A549 (cell line): ENCODE measurements around the gene UGT3A1. TPM values are rescaled to one million over a fixed set of nuclear protein-coding genes. Genes with fewer than 3 reads are reported as not detected.

ENCODE experiments used
- ATAC-seq, 2 experiments: fragments of 200-7000 bp in 1 of 2; fragments of >200 bp in 1 of 2; cut with Nextera tagmentation in 1 of 2; cut with Tn5 transposase in 1 of 2; 3 replicates each; pipeline versions ENCODE4 v1.8.0 to v1.9.1; 2018 to 2020; ENCODE audit warnings: mild to moderate bottlenecking in 1 of 2, moderate library complexity in 1 of 2
- CTCF ChIA-PET: fragments of 300-600 bp; sonication (Branson Sonifier 250); formaldehyde crosslinking; extraction: SDS; loops from one replicate; lab custom pipeline; 2021; ENCODE audit warnings: antibody characterized with exemption, inconsistent platforms; lab: Yijun Ruan, JAX
- POLR2A ChIA-PET: fragments of 350-600 bp; formaldehyde crosslinking; extraction: SDS; loops from one replicate; lab custom pipeline; 2021; ENCODE audit warnings: antibody characterized with exemption, inconsistent platforms; lab: Yijun Ruan, JAX
- DNase-seq, 2 experiments: peaks; one replicate each; pipeline versions ENCODE4 v3.0.0 to v3.0.0-alpha.2; 2011 to 2016; ENCODE audit warnings: low read depth in 1 of 2, low spot score in 1 of 2
- FAIRE-seq: peaks from 2 replicates; lab custom pipeline; 2011; peaks lifted over from hg19 to GRCh38; lab: Jason Lieb, UNC
- H3K27ac ChIP-seq, 2 experiments: fragments of >200 bp; sonication (Bioruptor Twin); formaldehyde crosslinking; 3 replicates each; pipeline ENCODE4 v1.5.1; 2016 to 2017
- H3K4me1 ChIP-seq: fragments of >200 bp; sonication (Bioruptor Twin); formaldehyde crosslinking; 3 replicates; pipeline ENCODE4 v1.6.1; 2016
- H3K4me2 ChIP-seq: fragments of >200 bp; sonication (Bioruptor Twin); formaldehyde crosslinking; 3 replicates; pipeline ENCODE4 v1.6.1; 2016
- H3K4me3 ChIP-seq: fragments of >200 bp; sonication (Bioruptor Twin); formaldehyde crosslinking; 3 replicates; pipeline ENCODE4 v1.5.1; 2016
- H3K9me3 ChIP-seq: fragments of >200 bp; sonication (Bioruptor Twin); formaldehyde crosslinking; 3 replicates; pipeline ENCODE4 v1.6.1; 2016
- BCL3 ChIP-seq: fragments of >200 bp; sonication (Bioruptor Twin); formaldehyde crosslinking; IDR thresholded peaks from 3 replicates; pipeline ENCODE4 v1.6.1; 2016
- BHLHE40 ChIP-seq: IDR thresholded peaks from 2 replicates; pipeline ENCODE4 v1.6.1; 2012; ENCODE audit warnings: low read depth, low read length, inconsistent platforms
- CBX8 ChIP-seq: fragments of 200-600 bp; sonication (generic); IDR thresholded peaks from 2 replicates; pipeline ENCODE4 v1.6.1; 2016
- CEBPB ChIP-seq, 2 experiments: fragments of >200 bp in 1 of 2; sonication (Bioruptor Twin) in 1 of 2; formaldehyde crosslinking in 1 of 2; IDR thresholded peaks; 2 replicates each; pipeline ENCODE4 v1.6.1; 2012 to 2016
- E2F6 ChIP-seq: IDR thresholded peaks from 2 replicates; pipeline ENCODE4 v1.6.1; 2012; ENCODE audit warnings: low read depth, borderline replicate concordance
- ESRRA ChIP-seq: fragments of 150-350 bp; IDR thresholded peaks from 2 replicates; pipeline ENCODE4 v1.6.1; 2014; ENCODE audit warnings: mild to moderate bottlenecking, low read length, borderline replicate concordance
- GATA3 ChIP-seq: IDR thresholded peaks from 2 replicates; pipeline ENCODE4 v1.6.1; 2012; ENCODE audit warnings: borderline replicate concordance
- HES2 ChIP-seq: fragments of >200 bp; sonication (Bioruptor Twin); formaldehyde crosslinking; IDR thresholded peaks from 2 replicates; pipeline ENCODE4 v1.6.1; 2016
- HEYL ChIP-seq: fragments of 250-450 bp; sonication (Bioruptor Pico); IDR thresholded peaks from 2 replicates; pipeline ENCODE4 v1.8.0; 2021; ENCODE audit warnings: mild to moderate bottlenecking, moderate library complexity
- HMGXB4 ChIP-seq: fragments of 250-450 bp; sonication (Bioruptor Pico); IDR thresholded peaks from 2 replicates; pipeline ENCODE4 v1.5.0; 2021; ENCODE audit warnings: mild to moderate bottlenecking, moderate library complexity, borderline replicate concordance
- HOXB13 ChIP-seq: fragments of 250-450 bp; sonication (Bioruptor Pico); IDR thresholded peaks from 2 replicates; pipeline ENCODE4 v1.5.0; 2020; ENCODE audit warnings: low read depth, mild to moderate bottlenecking, moderate library complexity
- HOXB5 ChIP-seq: fragments of 250-450 bp; sonication (Bioruptor Pico); IDR thresholded peaks from 2 replicates; pipeline ENCODE4 v1.5.0; 2020; ENCODE audit warnings: mild to moderate bottlenecking, moderate library complexity
- JUNB ChIP-seq: fragments of >200 bp; sonication (Bioruptor Twin); formaldehyde crosslinking; IDR thresholded peaks from 2 replicates; pipeline ENCODE4 v1.6.1; 2016
- MAX ChIP-seq: IDR thresholded peaks from 2 replicates; pipeline ENCODE4 v1.6.1; 2012
- NFE2L2 ChIP-seq: fragments of 150-350 bp; conservative IDR thresholded peaks from 2 replicates; pipeline ENCODE4 v1.6.1; 2014; ENCODE audit warnings: low read length
- NR3C1 ChIP-seq: fragments of >200 bp; sonication (Bioruptor Twin); formaldehyde crosslinking; IDR thresholded peaks from 3 replicates; pipeline ENCODE4 v1.6.1; 2017
- RARB ChIP-seq: fragments of 250-450 bp; sonication (Bioruptor Pico); IDR thresholded peaks from 2 replicates; pipeline ENCODE4 v1.8.0; 2021; ENCODE audit warnings: mild to moderate bottlenecking, moderate library complexity
- RCOR1 ChIP-seq: fragments of 150-350 bp; IDR thresholded peaks from 2 replicates; pipeline ENCODE4 v1.6.1; 2014; ENCODE audit warnings: antibody characterized with exemption, low read length, low read depth
- RFX5 ChIP-seq: fragments of 450-650 bp; IDR thresholded peaks from 2 replicates; pipeline ENCODE4 v1.7.1; 2014; ENCODE audit warnings: antibody characterized with exemption, mild to moderate bottlenecking, moderate library complexity
- SMC3 ChIP-seq: fragments of >200 bp; sonication (Bioruptor Twin); formaldehyde crosslinking; IDR thresholded peaks from 3 replicates; pipeline ENCODE4 v1.6.1; 2018; ENCODE audit warnings: inconsistent platforms
- TFCP2L1 ChIP-seq: fragments of 250-450 bp; sonication (Bioruptor Pico); IDR thresholded peaks from 2 replicates; pipeline ENCODE4 v1.5.0; 2021; ENCODE audit warnings: mild to moderate bottlenecking
- USF2 ChIP-seq: fragments of 450-650 bp; IDR thresholded peaks from 2 replicates; pipeline ENCODE4 v1.6.1; 2014; ENCODE audit warnings: antibody characterized with exemption
- ZC3H11A ChIP-seq: fragments of 450-650 bp; IDR thresholded peaks from 2 replicates; pipeline ENCODE4 v1.6.1; 2014; ENCODE audit warnings: antibody characterized with exemption, mild to moderate bottlenecking
- ZFP36 ChIP-seq: fragments of 450-650 bp; IDR thresholded peaks from 2 replicates; pipeline ENCODE4 v1.6.1; 2014; ENCODE audit warnings: borderline replicate concordance; ENCODE audit not compliant: partially characterized antibody
- ZNF302 ChIP-seq: fragments of 250-450 bp; sonication (Bioruptor Pico); IDR thresholded peaks from 2 replicates; pipeline ENCODE4 v1.9.0; 2021; ENCODE audit warnings: inconsistent platforms, mild to moderate bottlenecking, moderate library complexity
- ZSCAN20 ChIP-seq: fragments of 250-450 bp; sonication (Bioruptor Pico); IDR thresholded peaks from 2 replicates; pipeline ENCODE4 v1.8.0; 2022; ENCODE audit warnings: mild to moderate bottlenecking, moderate library complexity
- WGBS: methylation state at CpG from one replicate; pipeline ENCODE4 v1.1.6; 2017; ENCODE audit errors: missing lambda C conversion rate; 5-methylcytosine and 5-hydroxymethylcytosine counted together
- polyA plus RNA-seq, 4 experiments: library from polyadenylated mRNA; depleted of rRNA in 3 of 4; stranded (reverse); fragments of >200 nt; fragmentation: RNase III in 1 of 4; extraction: RNeasy Plus Mini Kit Qiagen cat#74134 plus additional on column Dnase treatment in 1 of 4; gene quantifications; 2 replicates in 3 of 4; 3 replicates in 1 of 4; pipeline ENCODE4 v1.2.3, GENCODE V29; 2011 to 2017

The UGT3A1 gene
- polyA plus RNA-seq, 2 of the 4 experiments (the other 2 are of a cell fraction) = not detected

- Histone ChIP-seq H3K4me1 (no peaks in the 10 kb centered on the region), H3K9me3 (no peaks in the 10 kb centered on the region; the same call in 2 of the 3 replicates), H3K4me3 (no peak overlapping the region), H3K27ac (no peak overlapping the region), H3K4me2 (no peak overlapping the region)
- FAIRE-seq (no peak), ATAC-seq (no peak), DNase-seq (no peak)
- CTCF ChIA-PET = no interaction called here
- no peak for TF ChIP-seq E2F6
- TF ChIP-seq JUNB = no peak
- TF ChIP-seq BCL3 = no peak
- no peak for TF ChIP-seq HES2
- no peak for TF ChIP-seq HOXB13
- 12% methylated on average over 6 of the region's 7 CpGs for WGBS
- POLR2A ChIA-PET = no interaction called here
Measured at GRCh38 chr5:35960328-35960727, 30.9 kb downstream of the UGT3A1 start.

GRCh38 chr5:35956429-35956828 lies 34.8 kb downstream of the UGT3A1 start:
- POLR2A ChIA-PET = no interaction called here
- Histone ChIP-seq H3K4me3 (no peak overlapping the region), H3K4me1 (no peaks in the 10 kb centered on the region), H3K9me3 (no peaks in the 10 kb centered on the region), H3K4me2 (no peak overlapping the region), H3K27ac (no peak overlapping the region)
- ATAC-seq (no peak), DNase-seq (no peak), FAIRE-seq (no peak)
- WGBS = 0% methylated on average over 1 of the region's 1 CpG
- no peak for TF ChIP-seq USF2
- CTCF ChIA-PET = interaction anchor here (0.6 to 1.7 kb wide), 2 partner anchors 30 to 413 kb away, joined by 4 to 6 read pairs; no protein-coding TSS in a partner anchor

GRCh38 chr5:35954175-35954574 lies 37.0 kb downstream of the UGT3A1 start:
- Histone ChIP-seq H3K27ac (no peak overlapping the region), H3K4me2 (no peak overlapping the region), H3K9me3 (no peaks in the 10 kb centered on the region), H3K4me3 (no peak overlapping the region), H3K4me1 (no peaks in the 10 kb centered on the region)
- ATAC-seq (peak in 1 of 2 experiments; percentile 62; a peak in 2 of 6 replicates), DNase-seq (no peak), FAIRE-seq (no peak)
- POLR2A ChIA-PET = no interaction called here
- CTCF ChIA-PET = no interaction called here
- WGBS = 2% methylated on average over 6 of the region's 9 CpGs
- TF ChIP-seq RFX5 (no peak), BHLHE40 (no peak), NFE2L2 (no peak), CEBPB (IDR thresholded peaks at IDR 0.05) (no peak), HEYL (CRISPR knock-in tag) (no peak)
- TF ChIP-seq, all 56 proteins: peak for 0

- H3K9me3 ChIP-seq = no peaks in the 10 kb centered on the region
- CTCF ChIA-PET = no interaction called here
- FAIRE-seq (no peak), ATAC-seq (no peak), DNase-seq (no peak)
- H3K4me2 ChIP-seq = no peak overlapping the region
- no peak overlapping the region for H3K4me3 ChIP-seq
- TF ChIP-seq TFCP2L1 (CRISPR knock-in tag) (no peak), GATA3 (no peak), ZNF302 (CRISPR knock-in tag) (no peak), RARB (CRISPR knock-in tag) (no peak), ZFP36 (no peak), ESRRA (no peak), RCOR1 (no peak), CBX8 (no peak), ZC3H11A (no peak), NR3C1 (no peak), HOXB5 (no peak), SMC3 (no peak), ZSCAN20 (no peak), HMGXB4 (CRISPR knock-in tag) (no peak), USF2 (no peak), MAX (no peak)
- TF ChIP-seq, all 56 proteins: peak for 0
- 17% methylated on average over 5 of the region's 5 CpGs for WGBS
- POLR2A ChIA-PET = no interaction called here
- no peaks in the 10 kb centered on the region for H3K4me1 ChIP-seq
- no peak overlapping the region for H3K27ac ChIP-seq
Measured at GRCh38 chr5:35947085-35947484, 44.1 kb downstream of the UGT3A1 start.
